Effector memory CD8-positive, alpha-beta T cell (primary cell): Measurements from ENCODE around the gene KCNJ5.

ENCODE experiments used
- ATAC-seq: fragments of 150-1000 bp; cut with Tn5 transposase; replicated peaks from 2 replicates; pipeline ENCODE4 v1.10.0; 2021; ENCODE audit warnings: mild to moderate bottlenecking, moderate library complexity
- DNase-seq, 3 experiments: peaks; one replicate each; pipeline ENCODE4 v3.0.0; 2021
- H3K27ac Mint-ChIP-seq, 2 donors: one replicate each; pipeline ENCODE4 v1.8.0; 2022; ENCODE audit warnings: mild to moderate bottlenecking in 2 of 2, mixed read lengths in 2 of 2, moderate library complexity in 2 of 2
- H3K27me3 Mint-ChIP-seq, 2 donors: one replicate each; pipeline ENCODE4 v1.8.0; 2022; ENCODE audit warnings: mixed read lengths in 2 of 2
- H3K36me3 Mint-ChIP-seq: one replicate; pipeline ENCODE4 v1.8.0; 2022; ENCODE audit warnings: mild to moderate bottlenecking, moderate library complexity, mixed read lengths; ENCODE audit not compliant: insufficient read depth
- H3K4me1 Mint-ChIP-seq, 2 donors: one replicate each; pipeline ENCODE4 v1.8.0; 2022; ENCODE audit warnings: low read depth in 2 of 2, mixed read lengths in 2 of 2
- H3K4me3 Mint-ChIP-seq, 2 donors: one replicate each; pipeline ENCODE4 v1.8.0; 2022; ENCODE audit warnings: mild to moderate bottlenecking in 2 of 2, mixed read lengths in 2 of 2, moderate library complexity in 2 of 2
- H3K9me3 Mint-ChIP-seq, 2 donors: one replicate each; pipeline ENCODE4 v1.8.0; 2022; ENCODE audit warnings: mixed read lengths in 2 of 2

Gene KCNJ5

GRCh38 chr11:128927683-128928336 is 36.7 kb downstream of the KCNJ5 start:
- peaks cover 12 to 64% of the 10 kb centered on the region in 2 donors for H3K27me3 Mint-ChIP-seq
- H3K4me1 Mint-ChIP-seq: peaks cover 9 to 10% of the 10 kb centered on the region in 2 donors
- peak overlapping the region in 1 of 2 donors; percentile 36 for H3K27ac Mint-ChIP-seq
- ATAC-seq (no peak), DNase-seq (no peak)
- H3K9me3 Mint-ChIP-seq: no peaks in the 10 kb centered on the region
- H3K4me3 Mint-ChIP-seq: peak overlapping the region in 1 of 2 donors; percentile 7
- peaks cover 3% of the 10 kb centered on the region for H3K36me3 Mint-ChIP-seq

GRCh38 chr11:128928400-128928799 is 37.2 kb downstream of the KCNJ5 start:
- H3K27ac Mint-ChIP-seq: peak overlapping the region in 1 of 2 donors; percentile 36
- peak; percentile 58 for ATAC-seq
- H3K4me3 Mint-ChIP-seq: peak overlapping the region; percentile 7 to 20
- no peak for DNase-seq
- peaks cover 9 to 10% of the 10 kb centered on the region in 2 donors for H3K4me1 Mint-ChIP-seq
- H3K27me3 Mint-ChIP-seq: peaks cover 12 to 69% of the 10 kb centered on the region in 2 donors
- H3K36me3 Mint-ChIP-seq: peaks cover 3% of the 10 kb centered on the region
- H3K9me3 Mint-ChIP-seq: no peaks in the 10 kb centered on the region

GRCh38 chr11:128929468-128929867 is 38.3 kb downstream of the KCNJ5 start:
- peak overlapping the region in 1 of 2 donors; percentile 28 for H3K27ac Mint-ChIP-seq

GRCh38 chr11:128929991-128930390 is 38.8 kb downstream of the KCNJ5 start:
- DNase-seq (no peak), ATAC-seq (no peak)
- Mint-ChIP-seq H3K27me3 (peaks cover 5 to 68% of the 10 kb centered on the region in 2 donors), H3K4me3 (no peak overlapping the region), H3K4me1 (peaks cover 9 to 10% of the 10 kb centered on the region in 2 donors), H3K9me3 (no peaks in the 10 kb centered on the region), H3K27ac (peak overlapping the region in 1 of 2 donors; percentile 28), H3K36me3 (peaks cover 3% of the 10 kb centered on the region)

More at GRCh38 chr11:128929468-128929867, 38.3 kb downstream of the KCNJ5 start:
- ATAC-seq: no peak
- H3K27me3 Mint-ChIP-seq: peaks cover 6 to 68% of the 10 kb centered on the region in 2 donors
- DNase-seq: no peak
- peaks cover 3% of the 10 kb centered on the region for H3K36me3 Mint-ChIP-seq
- H3K4me3 Mint-ChIP-seq: no peak overlapping the region
- H3K9me3 Mint-ChIP-seq: no peaks in the 10 kb centered on the region
- peaks cover 9 to 10% of the 10 kb centered on the region in 2 donors for H3K4me1 Mint-ChIP-seq

GRCh38 chr11:128931066-128931465 is 39.9 kb downstream of the KCNJ5 start:
- Mint-ChIP-seq H3K36me3 (peaks cover 3% of the 10 kb centered on the region), H3K27me3 (peaks cover 5 to 64% of the 10 kb centered on the region in 2 donors), H3K4me1 (peaks cover 9 to 10% of the 10 kb centered on the region in 2 donors), H3K27ac (no peak overlapping the region), H3K4me3 (no peak overlapping the region), H3K9me3 (no peaks in the 10 kb centered on the region)
- DNase-seq (no peak), ATAC-seq (no peak)

- no peaks in the 10 kb centered on the region for H3K9me3 Mint-ChIP-seq
- no peak overlapping the region for H3K4me3 Mint-ChIP-seq
- no peak for ATAC-seq
- H3K4me1 Mint-ChIP-seq: peaks cover 9 to 10% of the 10 kb centered on the region in 2 donors
- no peak overlapping the region for H3K27ac Mint-ChIP-seq
- H3K36me3 Mint-ChIP-seq: peaks cover 3% of the 10 kb centered on the region
- DNase-seq: no peak
- H3K27me3 Mint-ChIP-seq: peaks cover 5 to 60% of the 10 kb centered on the region in 2 donors
Observed at GRCh38 chr11:128931668-128932067, 40.5 kb downstream of the KCNJ5 start.

- no peak overlapping the region for H3K27ac Mint-ChIP-seq
- H3K4me1 Mint-ChIP-seq: peaks cover 2 to 4% of the 10 kb centered on the region in 2 donors
- no peaks in the 10 kb centered on the region for H3K9me3 Mint-ChIP-seq
- no peak for DNase-seq
- peaks cover 0 to 58% of the 10 kb centered on the region in 2 donors for H3K27me3 Mint-ChIP-seq
- H3K36me3 Mint-ChIP-seq: peaks cover 3% of the 10 kb centered on the region
- H3K4me3 Mint-ChIP-seq: no peak overlapping the region
- ATAC-seq: no peak
Observed at GRCh38 chr11:128933481-128934178, 42.5 kb downstream of the KCNJ5 start.

- DNase-seq: no peak
- H3K27me3 Mint-ChIP-seq: peaks cover 0 to 63% of the 10 kb centered on the region in 2 donors
Observed at GRCh38 chr11:128934351-128934750, 43.2 kb downstream of the KCNJ5 start.

GRCh38 chr11:128934926-128935325 is 43.8 kb downstream of the KCNJ5 start:
- Mint-ChIP-seq H3K4me1 (peaks cover 0 to 2% of the 10 kb centered on the region in 2 donors), H3K27me3 (peaks cover 0 to 61% of the 10 kb centered on the region in 2 donors), H3K27ac (no peak overlapping the region), H3K4me3 (no peak overlapping the region), H3K9me3 (no peaks in the 10 kb centered on the region), H3K36me3 (no peaks in the 10 kb centered on the region)
- DNase-seq: no peak
- no peak for ATAC-seq

More at GRCh38 chr11:128934351-128934750, 43.2 kb downstream of the KCNJ5 start:
- H3K4me1 Mint-ChIP-seq: peaks cover 0 to 3% of the 10 kb centered on the region in 2 donors
- no peaks in the 10 kb centered on the region for H3K9me3 Mint-ChIP-seq
- peaks cover 3% of the 10 kb centered on the region for H3K36me3 Mint-ChIP-seq
- no peak overlapping the region for H3K27ac Mint-ChIP-seq
- H3K4me3 Mint-ChIP-seq: no peak overlapping the region
- no peak for ATAC-seq

- no peaks in the 10 kb centered on the region for H3K9me3 Mint-ChIP-seq
- no peak overlapping the region for H3K27ac Mint-ChIP-seq
- H3K36me3 Mint-ChIP-seq: no peaks in the 10 kb centered on the region
- no peak for DNase-seq
- H3K27me3 Mint-ChIP-seq: peaks cover 13 to 76% of the 10 kb centered on the region in 2 donors
- H3K4me1 Mint-ChIP-seq: peaks cover 0 to 2% of the 10 kb centered on the region in 2 donors
- ATAC-seq: no peak
- H3K4me3 Mint-ChIP-seq: no peak overlapping the region
Observed at GRCh38 chr11:128936606-128937251, 45.6 kb downstream of the KCNJ5 start.

- no peaks in the 10 kb centered on the region for H3K36me3 Mint-ChIP-seq
- ATAC-seq (no peak), DNase-seq (no peak)
- H3K4me1 Mint-ChIP-seq: peaks cover 0 to 2% of the 10 kb centered on the region in 2 donors
- no peak overlapping the region for H3K27ac Mint-ChIP-seq
- H3K9me3 Mint-ChIP-seq: no peaks in the 10 kb centered on the region
- no peak overlapping the region for H3K4me3 Mint-ChIP-seq
- H3K27me3 Mint-ChIP-seq: peaks cover 13 to 76% of the 10 kb centered on the region in 2 donors
Observed at GRCh38 chr11:128937480-128937879, 46.3 kb downstream of the KCNJ5 start.

GRCh38 chr11:128938156-128938885 is 47.2 kb downstream of the KCNJ5 start:
- ATAC-seq: no peak
- Mint-ChIP-seq H3K27me3 (peaks cover 16 to 76% of the 10 kb centered on the region in 2 donors), H3K9me3 (no peaks in the 10 kb centered on the region)

GRCh38 chr11:128939591-128939990 is 48.4 kb downstream of the KCNJ5 start:
- Mint-ChIP-seq H3K36me3 (no peaks in the 10 kb centered on the region), H3K9me3 (no peaks in the 10 kb centered on the region), H3K27me3 (peaks cover 24 to 77% of the 10 kb centered on the region in 2 donors), H3K4me3 (no peak overlapping the region), H3K4me1 (peaks cover 0 to 2% of the 10 kb centered on the region in 2 donors), H3K27ac (no peak overlapping the region)
- no peak for DNase-seq
- no peak for ATAC-seq

More at GRCh38 chr11:128938156-128938885, 47.2 kb downstream of the KCNJ5 start:
- Mint-ChIP-seq H3K36me3 (no peaks in the 10 kb centered on the region), H3K4me3 (no peak overlapping the region), H3K4me1 (peaks cover 0 to 2% of the 10 kb centered on the region in 2 donors), H3K27ac (no peak overlapping the region)
- DNase-seq: no peak
